HG02642 (cell line): ENCODE measurements around the gene ZGLP1.
"Not testable (repeated sequence)": the region's sequence is repeated elsewhere in the genome, so short reads cannot be mapped to it uniquely, and the experiment has no call there.

ENCODE experiments used
- ATAC-seq: cut with Tn5 transposase; IDR thresholded peaks from one replicate; pipeline ENCODE4 v1.9.1; 2021; ENCODE audit warnings: mild to moderate bottlenecking; ENCODE audit not compliant: unreplicated experiment, poor library complexity

ZGLP1 gene

DNA sequence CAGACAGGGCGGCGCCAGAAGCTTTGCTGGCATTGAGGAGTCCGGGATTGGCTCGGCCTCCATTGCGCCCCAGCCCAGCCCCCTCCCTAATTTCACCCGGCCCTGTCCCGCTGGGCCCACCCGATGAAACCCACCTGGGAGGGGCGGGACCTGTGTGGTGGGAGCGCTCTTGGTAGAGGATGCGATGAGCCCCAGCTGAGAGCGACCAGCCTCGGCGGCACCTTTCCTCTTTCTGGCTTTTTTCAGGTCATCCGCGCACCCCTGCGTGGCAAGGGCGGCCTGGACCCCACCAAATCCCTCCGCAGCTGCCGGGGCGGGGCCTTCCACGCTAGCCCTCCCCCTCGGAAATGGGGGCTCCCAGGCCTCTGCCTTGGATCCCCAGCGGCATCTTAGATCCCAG lies at the start of gene ZGLP1:
TSS of gene ZGLP1 (minus strand) at position 393 of the 400 bp plus-strand sequence.
- no peak for ATAC-seq

DNA sequence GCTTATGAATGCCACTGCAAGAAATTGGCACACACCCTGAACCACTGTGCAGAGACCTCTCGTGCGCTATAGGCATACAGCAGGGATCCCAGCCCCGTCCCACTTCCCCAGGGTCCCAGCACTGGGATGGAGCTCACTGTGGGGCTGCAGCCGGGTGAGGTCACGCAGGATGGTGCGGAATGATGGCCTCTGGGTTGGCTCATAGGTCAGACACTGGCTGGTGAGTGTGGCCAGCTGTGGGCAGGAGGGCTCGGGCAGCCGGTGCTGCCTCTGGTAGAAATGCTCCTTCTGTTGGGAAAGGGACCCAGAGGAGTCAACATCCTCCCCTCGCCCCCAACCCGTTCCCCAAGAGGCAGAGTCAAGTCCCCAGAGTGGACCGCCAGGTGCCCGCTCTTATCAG lies 46.8 kb upstream of the ZGLP1 start:
- ATAC-seq = no peak

DNA sequence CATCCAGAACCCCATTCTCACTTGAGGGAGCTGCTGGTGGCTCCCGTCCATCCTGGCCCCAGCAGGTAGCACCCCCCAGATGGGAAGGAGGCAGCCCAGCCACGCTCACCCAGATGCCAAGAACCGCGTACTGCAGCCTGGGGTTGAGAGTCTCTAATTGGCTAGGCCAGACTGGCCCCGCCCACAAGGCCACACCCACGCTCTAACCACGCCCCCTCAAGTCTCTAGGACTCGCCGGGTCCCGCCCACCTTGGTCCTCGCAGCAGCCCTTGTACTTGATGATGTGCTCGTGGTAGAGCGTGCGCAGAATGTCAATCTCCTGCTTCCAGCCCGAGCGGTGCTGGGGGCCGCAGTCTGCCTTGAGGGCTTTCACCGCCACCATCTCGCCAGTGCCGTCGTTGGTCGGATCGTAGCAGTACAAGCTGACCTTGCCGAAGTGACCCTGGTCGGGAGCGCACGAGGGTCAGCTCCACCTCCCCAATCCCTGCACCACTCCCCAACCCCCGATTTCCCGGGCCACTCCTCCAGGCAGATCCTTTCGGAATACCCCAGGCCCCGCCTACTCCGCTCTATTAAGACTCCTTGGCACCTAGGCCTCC lies 44.3 kb upstream of the ZGLP1 start:
- ATAC-seq = no peak

DNA sequence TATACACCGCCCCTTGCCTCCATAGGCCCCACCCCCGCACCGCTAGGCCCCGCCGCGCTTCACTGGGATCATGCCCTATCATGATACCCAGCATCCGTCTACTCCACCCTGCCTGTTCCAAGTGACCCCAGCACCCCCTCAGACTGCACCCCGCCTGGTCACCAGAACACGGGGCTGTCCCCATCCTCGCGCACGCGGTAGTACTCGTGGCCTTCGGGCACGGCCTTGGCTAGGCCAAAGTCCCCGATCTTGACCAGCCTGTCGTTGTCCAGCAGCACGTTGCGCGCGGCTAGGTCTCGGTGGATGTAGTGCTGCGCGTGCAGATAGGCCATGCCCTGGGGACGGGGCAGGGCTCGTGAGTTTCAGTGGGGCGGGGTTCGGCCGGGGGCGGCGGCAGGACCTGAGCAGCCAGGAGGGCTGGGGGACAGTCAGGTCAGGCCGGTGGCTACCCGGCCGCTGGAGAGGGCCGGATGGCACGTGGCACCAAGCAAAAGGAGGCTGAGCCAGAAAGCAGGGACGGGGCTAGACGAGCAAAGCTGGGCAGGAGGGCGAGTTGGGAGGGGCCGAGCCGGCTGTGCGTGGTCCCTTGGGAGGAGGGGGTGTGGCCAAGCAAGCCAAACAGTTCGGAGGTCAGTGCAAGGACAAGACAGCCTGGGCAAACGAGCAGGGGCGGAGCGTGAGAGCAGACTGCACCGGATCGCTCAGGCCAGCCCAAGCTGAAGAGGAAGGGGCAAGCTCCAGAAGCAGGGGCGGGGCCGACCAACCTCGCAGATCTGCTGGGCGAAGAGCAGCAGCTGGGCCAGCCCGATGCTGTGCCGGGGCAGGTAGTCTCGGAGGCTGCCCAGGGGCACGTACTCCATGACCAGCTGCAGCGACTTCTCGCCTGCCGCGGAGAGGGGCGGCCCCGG lies 43.4 kb upstream of the ZGLP1 start:
- ATAC-seq = no peak

DNA sequence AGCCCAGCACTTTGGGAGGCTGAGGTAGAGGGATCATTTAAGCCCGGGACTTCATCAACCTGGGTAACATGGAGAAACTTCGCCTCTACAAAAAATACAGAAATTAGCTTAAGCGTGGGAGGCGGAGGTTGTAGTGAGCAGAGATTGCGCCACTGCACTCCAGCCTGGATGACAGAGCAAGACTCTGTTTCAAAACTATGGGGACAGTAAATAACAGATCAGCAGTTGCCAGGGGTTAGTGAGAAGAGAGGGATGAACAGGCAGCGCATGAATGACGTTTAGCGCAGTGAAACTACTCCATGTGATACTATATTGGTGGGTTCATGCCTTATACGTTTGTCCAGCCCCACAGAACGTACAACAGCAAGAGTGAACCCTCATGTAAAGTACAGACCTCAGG lies 36.9 kb upstream of the ZGLP1 start:
- ATAC-seq = no peak

DNA sequence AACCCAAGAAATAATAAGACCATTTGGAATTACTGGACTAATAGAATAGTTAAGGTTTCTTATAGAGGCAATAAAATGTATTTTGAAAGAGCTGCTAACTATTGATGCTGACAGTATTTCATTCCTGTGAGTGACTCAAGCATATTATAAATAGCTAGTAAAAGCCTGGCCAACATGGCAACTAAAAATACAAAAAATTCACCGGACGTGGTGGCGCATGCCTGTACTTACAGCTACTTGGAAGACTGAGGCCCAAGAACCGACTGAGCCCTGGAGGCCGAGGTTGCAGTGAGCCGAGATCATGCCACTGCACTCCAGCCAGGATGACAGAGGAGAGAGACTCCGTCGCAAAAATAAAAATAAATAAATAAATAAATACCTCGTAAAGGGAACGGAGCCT lies 35.2 kb upstream of the ZGLP1 start:
- ATAC-seq = no peak

DNA sequence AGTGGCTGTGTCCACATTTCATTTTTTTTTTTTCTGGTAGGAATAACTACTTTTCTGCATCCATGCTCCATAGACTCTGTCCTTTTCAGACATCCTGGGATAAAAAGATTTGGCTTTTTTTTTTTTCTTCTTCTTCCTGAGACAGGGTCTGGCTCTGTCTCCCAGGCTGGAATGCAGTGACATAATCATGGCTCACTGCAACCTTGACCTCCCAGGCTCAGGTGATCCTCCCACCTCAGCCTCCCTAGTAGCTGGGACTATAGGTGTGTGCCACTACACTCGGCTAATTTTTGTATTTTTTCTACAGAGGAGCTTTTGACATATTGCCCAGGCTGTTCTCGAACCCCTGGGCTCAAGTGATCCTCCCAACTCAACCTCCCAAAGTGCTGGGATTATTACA lies 33.9 kb upstream of the ZGLP1 start:
- no peak for ATAC-seq

DNA sequence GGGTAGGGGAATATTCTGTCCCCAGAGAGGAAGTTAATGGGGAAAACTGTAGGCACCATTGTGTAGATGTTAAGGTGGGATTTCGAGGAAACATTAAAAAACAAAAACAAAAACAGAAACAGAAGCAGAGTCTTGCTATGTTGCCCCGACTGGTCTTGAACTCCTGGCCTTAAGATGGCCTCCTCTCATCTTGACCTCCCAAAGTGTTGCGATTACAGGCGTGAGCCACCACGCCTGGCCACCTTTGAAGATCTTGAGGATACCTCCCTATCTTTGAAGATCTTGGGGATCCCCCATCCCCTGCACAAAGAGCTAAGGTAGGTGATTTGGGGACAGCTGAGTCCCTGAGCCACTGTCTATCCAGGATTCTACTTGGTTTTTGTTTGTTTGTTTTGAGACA lies 30.4 kb upstream of the ZGLP1 start:
- no peak for ATAC-seq

DNA sequence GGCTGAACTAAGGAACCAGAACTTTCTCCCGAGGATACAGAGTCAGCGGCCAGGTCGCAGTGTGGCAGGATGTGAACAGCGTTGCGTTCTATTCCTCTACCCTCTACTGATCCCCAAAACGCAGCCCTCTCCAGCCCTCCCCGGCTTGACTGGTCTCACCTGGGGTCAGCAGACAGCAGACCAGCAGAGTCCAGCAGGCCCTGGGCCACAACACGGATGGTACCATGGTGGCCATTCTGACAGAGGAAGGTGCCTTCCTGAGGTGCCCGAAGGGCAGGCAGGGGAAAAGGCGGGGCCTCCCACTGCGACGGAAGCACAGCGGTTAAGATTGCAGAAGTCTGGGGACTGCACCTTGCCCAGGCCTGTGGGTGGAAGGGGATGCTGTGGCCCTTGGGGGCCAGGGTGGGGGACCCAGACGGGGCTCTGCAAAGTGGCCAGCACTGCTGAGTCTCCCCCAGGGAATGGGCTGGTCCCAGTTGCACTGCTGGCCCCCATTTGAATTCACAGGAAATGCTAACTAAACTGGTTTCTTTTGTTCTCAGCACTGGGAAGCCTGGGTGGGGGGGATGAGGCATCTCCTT lies 29.9 kb upstream of the ZGLP1 start, which contains the start of gene ICAM3:
TSS of gene ICAM3 (minus strand) at position 245 of the 581 bp plus-strand sequence. CDS start at position 235, 10 bp downstream.
- peak; percentile 66 for ATAC-seq

DNA sequence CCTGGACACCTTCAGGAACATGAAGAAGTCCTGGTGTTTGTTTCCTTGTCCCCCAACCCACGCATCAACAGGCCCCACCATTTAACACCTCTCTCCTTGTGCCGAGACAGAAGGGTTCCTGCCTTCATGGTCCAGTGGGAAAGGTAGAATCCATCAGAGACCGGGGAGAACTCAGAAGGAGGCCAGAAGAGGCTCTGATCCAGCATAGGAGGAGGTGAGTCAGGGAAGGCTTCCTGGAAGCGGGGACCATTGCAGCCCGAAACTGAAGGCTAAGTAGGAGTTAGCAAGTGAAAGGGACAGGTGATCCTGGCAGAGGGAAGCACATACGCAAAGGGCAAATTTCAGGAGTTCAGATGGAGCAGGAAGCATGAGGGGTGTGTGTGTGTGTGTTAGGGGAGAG lies 29.3 kb upstream of the ZGLP1 start:
- ATAC-seq = no peak

DNA sequence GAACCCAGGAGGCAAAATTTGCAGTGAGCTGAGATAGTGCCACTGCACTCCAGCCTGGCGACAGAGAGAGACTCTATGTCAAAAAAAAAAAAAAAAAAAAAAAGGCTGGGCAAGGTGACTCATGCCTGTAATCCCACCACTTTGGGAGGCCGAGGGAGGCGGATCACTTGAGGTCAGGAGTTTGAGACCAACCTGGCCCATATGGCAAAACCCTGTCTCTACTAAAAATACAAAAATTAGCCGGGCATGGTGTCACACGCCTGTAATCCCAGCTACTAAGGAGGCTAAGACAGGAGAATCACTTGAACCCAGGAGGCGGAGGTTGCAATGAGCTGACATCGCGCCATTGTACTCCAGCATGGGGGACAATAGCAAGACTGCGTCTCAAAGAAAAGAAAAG lies 27.1 kb upstream of the ZGLP1 start:
- not testable (repeated sequence) for ATAC-seq

DNA sequence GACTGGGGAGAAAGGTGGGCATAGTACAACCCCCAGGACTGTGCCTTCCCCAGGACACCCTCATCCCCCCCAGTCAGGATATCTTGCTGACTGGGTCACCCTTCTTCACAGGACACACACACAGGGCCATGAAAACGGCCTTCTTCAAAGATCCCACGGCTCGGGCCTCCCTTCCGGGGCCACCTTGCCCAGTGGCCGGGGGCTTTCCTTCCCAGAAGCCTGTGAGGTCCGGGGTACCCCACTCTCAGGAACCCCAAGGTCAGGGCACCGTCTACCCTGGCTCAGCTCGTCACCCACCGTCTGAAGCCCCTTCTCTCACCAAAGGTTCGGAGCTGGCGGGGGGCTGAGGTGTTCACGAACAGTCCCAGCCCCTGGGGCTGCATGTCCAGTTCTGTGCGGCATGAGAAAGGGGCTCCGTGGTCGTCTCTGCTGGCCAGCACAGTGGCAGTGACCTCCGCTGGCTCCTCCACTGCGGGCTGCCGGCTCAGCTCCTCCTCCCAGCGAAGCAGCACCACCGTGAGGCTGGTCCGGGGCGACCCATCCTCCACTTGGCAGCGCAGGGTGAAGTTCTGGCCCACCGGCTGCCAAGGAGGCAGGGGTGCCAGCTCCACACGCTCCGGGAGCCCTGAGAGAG lies 25.9 kb upstream of the ZGLP1 start:
- ATAC-seq = no peak

DNA sequence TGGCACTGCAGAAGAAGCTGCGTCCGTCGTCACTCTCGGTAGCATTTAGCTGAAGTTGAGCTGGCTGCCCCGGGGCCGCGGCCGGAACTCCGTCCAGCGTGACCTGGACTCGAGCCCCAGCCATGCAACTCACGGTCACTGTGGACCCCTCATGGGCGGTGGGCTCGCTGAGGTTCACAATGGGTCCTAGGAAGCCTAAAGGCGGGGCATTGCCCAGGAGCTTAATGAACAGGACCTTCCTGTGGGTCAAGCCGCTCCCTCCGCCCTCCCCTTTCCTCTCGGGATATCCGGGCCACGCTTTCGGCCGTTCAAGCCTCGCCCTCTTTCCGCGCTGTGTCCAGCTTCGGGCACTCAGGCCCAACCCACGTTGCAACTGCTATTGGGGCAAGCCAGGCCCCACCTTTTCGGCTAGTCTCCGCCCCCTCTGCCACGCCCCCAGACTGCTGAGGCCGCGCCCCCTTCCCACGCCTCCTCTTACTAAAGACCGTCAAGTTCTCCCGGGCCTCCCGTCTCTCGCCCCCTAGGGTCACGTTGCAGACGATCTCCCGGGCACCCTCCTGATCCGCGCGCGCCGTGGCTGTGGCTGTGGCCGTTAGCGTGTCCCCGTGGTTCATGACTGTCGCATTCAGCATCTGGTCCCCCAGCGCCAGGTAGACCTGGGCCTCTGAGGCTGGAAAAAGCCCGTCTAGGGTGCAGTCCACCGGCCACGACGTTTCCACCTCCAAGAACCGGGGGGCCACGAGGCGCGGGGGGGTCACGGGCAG lies 25.2 kb upstream of the ZGLP1 start:
- no peak for ATAC-seq

DNA sequence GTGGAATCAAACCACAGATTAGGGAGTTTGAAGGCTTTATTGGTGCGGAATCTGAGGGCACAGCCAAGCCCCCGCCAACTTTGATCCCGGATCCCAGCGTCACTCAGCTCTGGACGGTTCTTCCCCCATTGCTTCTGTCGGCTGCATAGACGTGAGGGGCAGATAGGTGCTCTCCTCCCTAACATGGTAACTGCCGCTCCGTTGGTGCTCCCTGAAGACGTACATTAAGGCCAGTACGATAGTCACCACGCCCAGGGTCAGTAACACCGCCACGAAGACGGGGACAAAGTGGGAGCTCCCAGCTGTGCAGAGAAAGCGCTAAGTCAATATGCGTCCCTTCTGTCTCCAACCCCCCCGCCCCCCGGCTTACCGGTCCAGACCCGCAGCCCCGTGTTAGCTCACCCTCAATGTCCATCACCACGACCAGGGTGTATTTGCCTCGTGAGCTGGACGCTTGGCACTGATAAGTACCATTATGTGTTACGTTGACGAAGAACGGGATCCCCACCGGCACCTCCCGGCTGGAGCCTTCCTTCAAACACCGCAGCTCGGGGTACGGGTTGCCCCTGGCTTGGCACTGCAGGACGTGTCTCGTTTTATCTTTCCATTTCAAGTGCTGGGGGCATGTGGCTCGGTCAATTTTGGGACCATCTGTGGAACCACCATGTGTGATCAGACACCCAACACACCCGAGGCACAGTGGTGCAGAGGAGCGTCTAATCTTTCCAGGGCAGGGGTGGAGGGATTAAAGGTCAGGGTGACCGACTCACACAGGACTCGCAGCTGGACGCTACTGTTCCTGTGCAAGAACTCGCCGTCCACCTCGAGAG lies 24.4 kb upstream of the ZGLP1 start:
- no peak for ATAC-seq

DNA sequence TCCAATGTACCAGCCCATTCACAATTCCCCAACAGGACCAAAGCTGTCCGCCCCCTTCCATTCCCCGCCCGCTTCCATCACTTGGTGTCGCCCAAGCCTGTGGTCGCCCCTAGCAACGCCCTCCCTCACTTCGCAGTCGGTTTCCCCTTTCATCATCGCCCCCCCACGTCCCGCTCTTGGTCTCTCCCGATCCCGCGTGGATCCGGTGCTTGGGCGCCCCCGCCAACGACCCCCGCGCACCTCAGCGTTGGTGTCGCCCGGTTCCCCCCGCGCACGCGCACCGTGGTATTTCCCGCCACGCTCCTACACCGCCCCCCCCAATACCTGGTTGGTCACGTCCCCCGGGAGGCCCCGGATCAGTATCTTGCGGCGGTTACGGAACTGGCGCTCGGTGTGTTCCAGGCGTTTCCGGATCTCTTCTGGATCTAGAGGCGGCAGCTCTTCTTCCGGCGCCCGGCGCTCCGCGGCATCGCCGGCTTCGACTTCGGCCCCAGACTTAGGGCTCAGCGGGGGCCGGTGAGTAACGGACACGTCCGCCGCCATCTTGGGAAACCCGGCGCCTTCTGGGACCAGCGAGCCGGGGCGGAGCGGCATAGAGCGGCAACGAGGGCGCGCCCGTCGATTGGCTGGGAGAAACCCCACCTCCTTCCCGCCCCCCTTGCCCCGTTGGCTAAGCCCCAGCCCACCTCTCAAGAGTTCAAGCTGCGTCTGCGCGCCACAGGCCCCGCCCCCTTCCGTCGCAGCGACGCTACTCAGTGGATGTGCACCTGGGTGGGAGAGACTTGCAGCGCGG lies 23.5 kb upstream of the ZGLP1 start, which contains the start of gene RAVER1:
TSS of gene RAVER1 (minus strand) at position 565 of the 793 bp plus-strand sequence. CDS start at position 543, 22 bp downstream.
- ATAC-seq = peak; percentile 89

DNA sequence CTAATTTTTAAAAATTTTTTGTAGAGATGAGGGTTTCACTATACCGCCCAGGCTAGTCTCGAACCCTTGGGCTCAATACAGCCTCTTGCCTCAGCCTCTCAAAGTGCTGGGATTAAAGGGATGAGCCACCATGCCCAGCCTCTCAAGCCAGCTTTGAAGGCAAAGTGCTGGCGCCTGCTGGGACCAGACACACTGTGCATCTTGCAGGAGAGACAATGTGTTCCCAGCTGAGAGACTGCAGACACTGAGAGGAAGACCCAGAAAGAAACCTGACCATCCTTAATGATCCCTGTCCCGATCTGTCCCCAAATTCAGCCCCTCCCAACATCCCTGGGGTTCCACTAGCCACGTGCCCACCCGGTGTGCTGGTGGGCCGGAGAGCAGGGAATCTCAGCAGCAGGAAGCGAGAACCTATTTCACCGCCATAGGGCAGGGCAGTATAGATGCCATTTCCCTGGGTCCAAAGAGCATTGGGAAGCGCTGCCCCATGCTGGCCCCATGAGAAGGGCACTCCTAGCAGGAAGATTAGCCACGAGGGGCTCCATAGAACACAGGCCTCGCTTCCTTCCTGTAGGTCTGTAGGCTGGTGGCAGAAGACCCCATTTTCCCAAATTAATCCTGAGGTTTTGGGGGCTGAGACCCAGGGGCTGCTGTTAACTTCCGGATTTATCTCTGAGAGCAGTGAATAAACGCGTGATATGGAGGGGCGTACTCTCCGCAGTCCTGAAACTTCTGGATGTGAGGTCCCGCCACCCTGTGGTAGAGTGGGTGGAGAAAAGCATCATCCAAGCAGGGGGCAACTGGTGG lies 22.7 kb upstream of the ZGLP1 start:
- no peak for ATAC-seq

DNA sequence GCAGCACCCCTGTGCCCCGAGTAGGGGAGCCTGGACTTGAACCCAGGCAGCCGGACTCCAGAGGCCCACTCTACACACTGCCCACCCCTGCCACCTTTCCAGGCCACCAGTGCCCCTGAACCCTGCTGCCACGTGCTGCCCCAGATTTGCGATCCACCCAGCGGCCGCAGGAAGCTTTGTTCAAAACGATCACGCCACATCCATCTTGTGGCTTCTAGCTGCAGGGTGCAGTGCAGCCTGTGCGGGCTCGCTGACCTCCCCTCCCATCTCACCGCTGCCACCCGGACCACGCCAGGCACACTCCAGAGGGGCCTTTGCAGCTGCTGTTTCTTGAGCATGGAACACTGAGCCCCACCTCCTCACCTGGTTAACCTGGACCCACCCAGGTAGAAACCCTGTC lies 19.9 kb upstream of the ZGLP1 start:
- ATAC-seq = no peak
